Transverse colon (tissue), 4 donors: ENCODE results near the gene PCBP3. TPM values are rescaled to one million over a fixed set of nuclear protein-coding genes. Genes with fewer than 3 reads are reported as not detected.

Experiments used
- DNase-seq: peaks from one replicate; pipeline ENCODE4 v3.0.0-alpha.2; 2019
- H3K27ac ChIP-seq, 4 donors: fragments of 200-600 bp; sonication (generic); 2 replicates each; pipeline ENCODE4 v1.5.1; 2016 to 2018; ENCODE audit warnings: inconsistent platforms in 4 of 4
- H3K27me3 ChIP-seq: fragments of 200-600 bp; sonication (generic); 2 replicates; pipeline ENCODE4 v1.5.1; 2017; ENCODE audit warnings: inconsistent platforms
- H3K36me3 ChIP-seq, 4 donors: fragments of 200-600 bp; sonication (generic); 2 replicates each; pipeline ENCODE4 v1.5.1; 2017 to 2019; ENCODE audit warnings: inconsistent platforms in 4 of 4
- H3K4me1 ChIP-seq, 4 donors: fragments of 200-600 bp; sonication (generic); 2 replicates each; pipeline ENCODE4 v1.5.1; 2017 to 2020; ENCODE audit warnings: inconsistent platforms in 4 of 4
- H3K4me3 ChIP-seq, 4 donors: fragments of 200-600 bp; sonication (generic); 1 replicate in 1 of 4; 2 replicates in 3 of 4; pipeline versions ENCODE4 v1.5.1 to v1.6.1; 2017 to 2019; ENCODE audit warnings: inconsistent platforms in 4 of 4
- H3K9me3 ChIP-seq, 2 donors: fragments of 200-600 bp; sonication (generic); 2 replicates each; pipeline ENCODE4 v1.5.1; 2017 to 2019; ENCODE audit warnings: inconsistent platforms in 2 of 2
- CTCF ChIP-seq, 5 experiments: fragments of 200-600 bp in 3 of 5; fragments of 450-650 bp in 2 of 5; sonication (generic) in 3 of 5; IDR thresholded peaks; 1 replicate in 2 of 5; 2 replicates in 3 of 5; pipeline ENCODE4 v1.5.1; 2016 to 2017; ENCODE audit warnings: antibody characterized with exemption in 5 of 5, inconsistent platforms in 3 of 5, mild to moderate bottlenecking in 2 of 5, moderate library complexity in 1 of 5
- EP300 ChIP-seq: sonication (generic); formaldehyde crosslinking; IDR thresholded peaks from one replicate; pipeline ENCODE4 v1.6.1; 2017; ENCODE audit warnings: antibody characterized with exemption, low read depth
- POLR2A ChIP-seq: fragments of 450-650 bp; IDR thresholded peaks from one replicate; pipeline ENCODE4 v1.6.1; 2016; ENCODE audit warnings: antibody characterized with exemption, mild to moderate bottlenecking, moderate library complexity
- POLR2AphosphoS5 ChIP-seq, 3 donors: sonication (generic); formaldehyde crosslinking; IDR thresholded peaks; one replicate each; pipeline ENCODE4 v1.6.1; 2016; ENCODE audit warnings: antibody characterized with exemption in 3 of 3
- WGBS, 2 donors: methylation state at CpG; one replicate each; pipeline ENCODE4 v1.1.5; 2018; ENCODE audit warnings: low coverage in 1 of 2; 5-methylcytosine and 5-hydroxymethylcytosine counted together
- in situ Hi-C, 4 donors: fragments of 200-750 bp; cut with MboI; loops; one replicate each; pipeline versions ENCODE4 v1.15.0 to v1.15.1; 2017; ENCODE audit warnings: low sequenced_read_pairs in 3 of 4, low pct_ligation_motif_present in 1 of 4, low pct_unique_long_range_greater_than_20kb in 1 of 4
- intact Hi-C: fragments of 100-400 bp; cut with DNase I; formaldehyde crosslinking; loops from one replicate; pipeline ENCODE4 v1.15.1; 2023; ENCODE audit warnings: low total_unique reads
- total RNA-seq, 4 donors: library from RNA; depleted of rRNA; stranded (reverse); fragments of >200 nt; gene quantifications; one replicate each; pipeline ENCODE4 v1.1.0, GENCODE V29; 2016

Gene PCBP3
- total RNA-seq, 4 donors from 2014 or later = 0.80 to 7.8 (median 5.3) TPM

- no peaks in the 10 kb centered on the region for H3K4me1 ChIP-seq
- TF ChIP-seq POLR2AphosphoS5 (IDR thresholded peaks at IDR 0.05) (no peak), POLR2A (no peak), EP300 (no peak), CTCF (IDR thresholded peaks at IDR 0.05) (no peak)
- H3K36me3 ChIP-seq = no peaks in the 10 kb centered on the region
- no peak overlapping the region for H3K27ac ChIP-seq
- intact Hi-C loops (no loop called here), in situ Hi-C loops (no loop called here)
- no peaks in the 10 kb centered on the region for H3K9me3 ChIP-seq
- no peak overlapping the region for H3K4me3 ChIP-seq
- no peaks in the 10 kb centered on the region for H3K27me3 ChIP-seq
- 72 to 75% methylated on average over 9 to 19 of the region's 19 CpGs for WGBS, 2 donors
- DNase-seq = no peak
Measured at GRCh38 chr21:45853703-45854342, 210.3 kb downstream of the PCBP3 start.

GRCh38 chr21:45854690-45855247 lies 211.2 kb downstream of the PCBP3 start:
- intact Hi-C loops = no loop called here
- Histone ChIP-seq H3K4me3 (no peak overlapping the region), H3K27ac (no peak overlapping the region), H3K27me3 (no peaks in the 10 kb centered on the region), H3K9me3 (no peaks in the 10 kb centered on the region), H3K36me3 (no peaks in the 10 kb centered on the region), H3K4me1 (no peaks in the 10 kb centered on the region)
- TF ChIP-seq POLR2A = no peak
- TF ChIP-seq POLR2AphosphoS5 (IDR thresholded peaks at IDR 0.05) = no peak
- TF ChIP-seq EP300 = no peak
- WGBS, 2 donors = 71% methylated on average over 12 of the region's 12 CpGs; no CpG with 5 or more reads in 1 of the 2 donors
- no peak for DNase-seq
- in situ Hi-C loops = no loop called here

- Histone ChIP-seq H3K4me1 (no peaks in the 10 kb centered on the region), H3K27ac (no peak overlapping the region), H3K9me3 (no peaks in the 10 kb centered on the region), H3K4me3 (no peak overlapping the region), H3K36me3 (no peaks in the 10 kb centered on the region), H3K27me3 (no peaks in the 10 kb centered on the region)
- TF ChIP-seq EP300 (no peak), POLR2A (no peak), POLR2AphosphoS5 (IDR thresholded peaks at IDR 0.05) (no peak)
- 85% methylated on average over 18 of the region's 18 CpGs; no CpG with 5 or more reads in 1 of the 2 donors for WGBS, 2 donors
- intact Hi-C loops (no loop called here), in situ Hi-C loops (no loop called here)
- DNase-seq = no peak
Measured at GRCh38 chr21:45855248-45855811, 211.8 kb downstream of the PCBP3 start.

GRCh38 chr21:45856442-45856841 lies 212.9 kb downstream of the PCBP3 start:
- Histone ChIP-seq H3K4me3 (no peak overlapping the region), H3K36me3 (no peaks in the 10 kb centered on the region), H3K27ac (no peak overlapping the region), H3K4me1 (no peaks in the 10 kb centered on the region), H3K9me3 (no peaks in the 10 kb centered on the region), H3K27me3 (no peaks in the 10 kb centered on the region)
- in situ Hi-C loops (no loop called here), intact Hi-C loops (loop anchor here (1.0 kb wide), 1 partner anchor 21 kb away; no protein-coding TSS in a partner anchor)
- no peak for DNase-seq
- WGBS, 2 donors = 87 to 94% methylated on average over 3 to 13 of the region's 13 CpGs
- TF ChIP-seq EP300 = no peak

GRCh38 chr21:45856906-45857305 lies 213.4 kb downstream of the PCBP3 start:
- no peaks in the 10 kb centered on the region for H3K27me3 ChIP-seq
- in situ Hi-C loops = no loop called here
- no peaks in the 10 kb centered on the region for H3K4me1 ChIP-seq
- no peaks in the 10 kb centered on the region for H3K36me3 ChIP-seq
- 81 to 84% methylated on average over 3 of the region's 3 CpGs for WGBS, 2 donors
- H3K9me3 ChIP-seq = no peaks in the 10 kb centered on the region
- no peak overlapping the region for H3K4me3 ChIP-seq
- TF ChIP-seq CTCF (IDR thresholded peaks at IDR 0.05) = no peak
- no peak for TF ChIP-seq EP300
- no peak for TF ChIP-seq POLR2A
- TF ChIP-seq POLR2AphosphoS5 (IDR thresholded peaks at IDR 0.05) = no peak
- no peak overlapping the region for H3K27ac ChIP-seq
- intact Hi-C loops = loop anchor here (1.0 kb wide), 1 partner anchor 22 kb away; no protein-coding TSS in a partner anchor
- no peak for DNase-seq
